HG03045 (cell line): ENCODE measurements around the gene TMEM42.
A peak's percentile ranks its signal among the peaks of the same experiment; 100 is the strongest.
"Not testable (repeated sequence)": the region's sequence is repeated elsewhere in the genome, so short reads cannot be mapped to it uniquely, and the experiment has no call there.

ENCODE experiments used
- ATAC-seq: cut with Tn5 transposase; IDR thresholded peaks from one replicate; pipeline ENCODE4 v1.9.1; 2021; ENCODE audit warnings: mild to moderate bottlenecking, moderate library complexity; ENCODE audit not compliant: unreplicated experiment

Gene TMEM42

DNA sequence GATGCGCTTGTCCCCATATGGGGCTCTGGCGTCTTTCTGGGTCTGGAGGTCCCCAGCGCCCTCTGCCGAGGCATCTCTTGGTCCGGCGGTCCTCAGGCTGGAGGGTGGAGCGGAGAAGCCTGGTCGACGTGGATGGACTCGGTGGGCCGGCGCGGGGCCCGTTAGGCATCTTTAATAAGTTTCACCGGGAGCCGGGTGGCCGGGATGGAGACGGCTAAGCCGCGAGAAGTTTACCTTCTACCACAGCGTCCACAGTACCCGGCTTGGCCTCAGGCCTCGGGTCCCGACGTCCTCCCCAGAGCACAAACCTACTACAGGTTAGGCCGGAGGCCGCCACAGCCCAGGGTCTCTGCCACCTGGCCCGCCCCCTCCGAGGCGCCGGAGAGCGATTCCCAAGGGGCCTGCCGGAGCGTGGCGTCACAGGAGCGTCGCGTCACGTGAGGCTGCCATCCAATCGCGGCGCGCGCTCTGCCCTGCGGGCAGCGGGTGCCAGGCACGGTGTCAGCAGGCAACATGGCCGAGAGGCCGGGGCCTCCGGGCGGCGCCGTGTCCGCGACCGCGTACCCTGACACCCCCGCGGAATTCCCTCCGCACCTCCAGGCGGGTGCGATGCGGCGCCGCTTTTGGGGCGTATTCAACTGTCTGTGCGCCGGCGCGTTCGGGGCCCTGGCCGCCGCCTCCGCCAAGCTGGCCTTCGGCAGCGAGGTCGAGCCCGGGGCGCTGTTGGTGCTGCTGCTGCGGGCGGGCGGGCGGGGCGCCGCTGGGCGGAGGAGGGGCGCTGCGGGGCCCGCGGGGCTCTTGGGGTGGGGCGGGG lies at the start of gene TMEM42:
Gene TMEM42, plus strand, starts transcription at position 501 of the 814 bp plus-strand sequence. Its CDS starts 13 bp downstream, at position 514.
- peak; percentile 95 for ATAC-seq

DNA sequence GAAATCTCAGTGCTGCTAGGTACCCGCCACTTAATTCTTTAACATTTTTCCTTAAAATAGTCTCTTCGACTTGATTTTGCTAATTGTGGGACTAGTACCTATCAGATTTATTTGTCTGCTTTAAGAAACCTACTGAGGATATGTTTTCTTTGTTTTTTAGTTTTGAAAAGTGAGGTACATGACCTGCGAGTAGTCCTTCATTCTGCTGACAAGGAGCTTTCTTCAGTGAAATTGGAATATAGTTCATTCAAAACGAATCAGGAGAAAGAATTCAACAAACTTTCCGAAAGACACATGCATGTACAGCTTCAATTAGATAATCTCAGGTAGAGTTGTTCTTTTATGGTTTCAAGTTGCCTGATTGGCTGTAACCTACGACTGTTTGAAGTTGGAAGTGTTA lies 47.0 kb upstream of the TMEM42 start:
- ATAC-seq, result no peak

DNA sequence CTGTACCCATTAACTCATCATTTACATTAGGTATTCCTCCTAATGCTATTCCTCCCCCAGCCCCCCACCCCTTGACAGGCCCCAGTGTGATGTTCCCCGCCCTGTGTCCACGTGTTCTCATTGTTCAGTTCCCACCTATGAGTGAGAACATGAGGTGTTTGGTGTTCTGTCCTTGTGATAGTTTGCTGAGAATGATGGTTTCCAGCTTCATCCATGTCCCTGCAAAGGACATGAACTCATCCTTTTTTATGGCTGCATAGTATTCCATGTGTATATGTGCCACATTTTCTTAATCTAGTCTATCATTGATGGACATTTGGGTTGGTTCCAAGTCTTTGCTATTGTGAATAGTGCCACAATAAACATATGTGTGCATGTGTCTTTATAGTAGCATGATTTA lies 45.4 kb upstream of the TMEM42 start:
- not testable (repeated sequence) for ATAC-seq

DNA sequence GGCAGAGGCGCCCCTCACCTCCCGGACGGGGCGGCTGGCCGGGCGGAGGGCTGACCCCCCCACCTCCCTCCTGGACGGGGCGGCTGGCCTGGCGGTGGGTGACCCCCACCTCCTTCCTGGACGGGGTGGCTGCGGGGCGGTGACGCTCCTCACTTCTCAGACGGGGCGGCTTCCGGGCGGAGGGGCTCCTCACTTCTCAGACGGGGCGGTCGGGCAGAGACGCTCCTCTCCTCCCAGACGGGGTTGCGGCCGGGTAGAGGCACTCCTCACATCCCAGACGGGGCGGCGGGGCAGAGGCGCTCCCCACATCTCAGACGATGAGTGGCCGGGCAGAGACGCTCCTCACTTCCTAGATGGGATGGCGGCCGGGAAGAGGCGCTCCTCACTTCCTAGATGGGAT lies 40.5 kb upstream of the TMEM42 start:
- ATAC-seq, result not testable (repeated sequence)

DNA sequence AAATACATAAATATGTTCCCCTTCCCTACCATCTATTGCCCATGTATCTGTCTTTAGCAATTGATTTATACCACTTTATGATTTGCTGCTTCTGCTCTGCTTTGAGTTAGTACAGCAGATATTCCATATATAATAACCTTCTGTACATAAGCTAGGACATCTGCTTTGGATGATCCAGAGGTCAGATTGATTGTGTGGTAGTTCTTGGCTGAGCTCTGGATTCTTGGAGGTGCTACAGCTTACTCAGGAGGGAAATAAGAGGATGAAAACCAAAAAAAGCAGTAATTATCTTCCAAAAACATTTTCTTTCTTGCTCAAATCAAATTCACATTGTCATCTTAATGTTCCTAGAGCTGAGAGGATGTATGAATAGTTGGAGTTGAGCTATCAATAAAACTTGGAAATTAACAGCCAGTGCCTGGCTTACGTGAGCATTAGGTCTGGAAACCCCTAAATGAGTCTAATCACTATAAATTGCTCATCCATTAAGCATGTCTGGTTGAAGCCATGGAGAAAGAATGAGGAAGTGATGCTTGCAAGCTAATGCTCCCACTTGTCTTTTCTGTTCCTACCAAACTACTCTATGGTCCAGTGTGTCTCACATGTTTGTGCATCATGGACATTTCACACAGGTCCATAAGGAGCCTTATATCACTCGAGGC lies 36.3 kb upstream of the TMEM42 start:
- ATAC-seq, result no peak

DNA sequence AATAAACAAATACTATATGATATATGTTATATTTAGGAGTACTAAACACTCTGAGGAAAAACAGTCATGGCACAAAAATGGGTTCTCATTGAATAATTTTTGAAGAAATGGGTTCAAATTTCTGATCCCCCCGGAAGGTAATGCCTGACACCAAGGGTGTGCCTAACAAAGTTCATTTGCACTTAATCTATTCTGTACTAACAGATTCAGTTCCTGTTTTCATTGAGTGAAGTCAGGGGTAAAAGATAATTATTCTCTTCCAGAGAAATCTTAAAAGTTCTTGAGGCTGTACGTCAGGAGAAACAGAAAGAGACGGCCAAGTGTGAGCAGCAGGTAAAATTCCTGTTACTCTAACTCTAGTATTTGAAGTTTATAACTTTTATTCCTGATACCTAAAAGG lies 34.5 kb upstream of the TMEM42 start:
- ATAC-seq, result no peak

DNA sequence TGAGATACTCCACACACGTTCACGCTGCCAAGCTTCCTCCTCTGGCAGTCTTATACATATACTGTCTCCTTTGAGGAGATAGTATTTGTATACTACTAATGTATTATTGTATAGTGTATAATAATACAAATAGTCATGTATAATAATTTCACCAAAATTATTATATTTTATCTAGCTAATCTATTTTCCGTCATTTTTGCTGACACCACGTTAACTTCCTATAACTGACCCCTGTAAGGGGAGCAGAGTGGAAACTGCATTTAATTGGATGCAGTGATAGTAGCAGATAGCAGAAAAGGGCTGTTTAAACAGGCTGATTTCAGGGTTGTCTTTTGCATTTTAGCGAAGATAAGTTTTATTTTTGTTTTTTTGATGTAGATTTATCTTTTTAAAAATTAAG lies 30.5 kb upstream of the TMEM42 start:
- no peak for ATAC-seq

DNA sequence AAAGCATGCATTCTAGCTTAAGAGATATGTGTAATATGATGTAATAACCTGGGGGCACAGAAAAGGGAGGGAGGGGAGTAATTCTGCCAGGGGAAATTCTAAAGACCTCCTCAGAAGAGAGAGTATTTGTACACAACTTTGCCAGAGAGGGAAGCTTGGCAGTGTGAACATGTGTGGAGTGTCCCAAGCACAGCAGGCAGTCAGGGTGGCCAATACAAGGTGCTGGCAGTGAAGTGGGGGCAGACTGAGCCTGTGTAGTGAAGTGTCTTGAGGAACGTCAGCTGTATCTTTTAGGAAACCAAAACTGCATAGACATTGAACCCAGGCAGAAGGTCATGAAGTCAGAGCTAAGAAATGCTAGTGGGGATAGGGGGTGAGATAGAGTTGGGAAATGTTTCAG lies 29.7 kb upstream of the TMEM42 start:
- ATAC-seq, result no peak

DNA sequence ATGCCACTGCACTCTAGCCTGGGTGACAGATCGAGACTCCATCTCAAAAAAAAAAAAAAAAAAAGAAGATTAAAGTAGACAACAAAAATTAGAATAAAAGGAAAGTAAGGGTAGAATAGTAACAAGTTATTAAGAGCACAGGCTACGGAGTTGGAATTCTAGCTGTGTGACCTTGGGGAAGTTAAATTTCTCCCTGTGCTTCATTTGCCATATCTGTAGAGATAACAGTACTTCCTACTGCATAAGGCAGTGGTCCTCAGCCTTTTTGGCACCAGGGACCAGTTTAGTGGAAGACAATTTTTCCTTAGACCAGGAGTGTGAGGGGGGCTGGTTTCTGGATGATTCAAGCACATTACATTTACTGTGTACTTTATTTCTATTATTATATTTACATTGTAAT lies 28.7 kb upstream of the TMEM42 start:
- ATAC-seq, result no peak

DNA sequence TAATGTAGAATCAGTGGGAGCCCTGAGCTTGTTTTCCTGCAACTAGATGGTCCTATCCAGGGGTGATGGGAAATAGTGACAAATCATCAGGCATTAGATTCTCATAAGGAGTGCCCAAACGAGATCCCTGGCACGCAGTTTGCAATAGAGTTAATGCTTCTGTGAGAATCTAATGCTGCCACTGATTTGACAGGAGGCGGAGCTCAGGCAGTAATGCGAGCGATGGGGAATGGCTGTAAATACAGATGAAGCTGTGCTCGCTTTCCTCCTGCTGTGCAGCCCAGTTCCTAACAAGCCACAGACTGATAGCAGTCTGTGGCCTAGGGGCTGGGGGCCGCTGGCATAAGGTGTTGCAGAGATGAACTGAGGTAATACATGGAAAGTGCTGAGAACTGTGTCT lies 28.3 kb upstream of the TMEM42 start:
- no peak for ATAC-seq

DNA sequence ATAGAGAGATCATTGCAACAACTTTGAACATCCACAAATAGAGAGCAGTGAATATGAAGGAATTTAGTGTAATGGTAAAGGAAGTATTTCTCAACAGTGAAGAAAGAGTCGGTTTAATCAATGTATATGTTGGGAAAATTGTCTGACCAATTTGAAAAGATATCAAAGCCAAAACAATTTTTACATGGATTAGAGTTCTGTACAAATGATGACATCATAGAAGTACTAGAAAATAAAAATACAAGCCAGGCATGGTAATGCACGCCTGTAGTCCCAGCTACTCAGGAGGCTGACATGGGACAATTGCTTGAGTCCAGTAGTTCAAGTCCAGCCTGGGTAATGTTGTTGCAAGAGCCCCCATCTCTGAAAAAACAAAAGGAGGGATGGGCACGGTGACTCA lies 26.0 kb upstream of the TMEM42 start:
- ATAC-seq, result no peak

DNA sequence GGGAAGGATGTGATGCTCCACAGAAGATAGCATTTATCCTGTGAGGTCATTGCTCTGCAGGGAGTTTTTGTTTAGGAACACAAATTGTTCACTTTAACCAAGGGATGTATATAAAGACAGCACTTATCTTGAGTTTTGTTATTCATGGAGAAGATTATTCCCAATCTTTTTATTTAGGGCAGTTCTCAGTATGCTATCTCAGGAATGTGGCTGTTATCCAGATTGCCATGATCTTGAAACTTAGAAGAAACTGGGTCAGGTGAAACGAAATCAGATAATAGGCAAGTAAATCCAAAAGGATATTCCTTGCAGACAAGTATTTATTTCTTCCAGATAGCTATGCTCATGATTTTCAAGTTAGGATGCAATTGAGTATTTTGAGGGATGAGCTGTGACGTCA lies 19.3 kb upstream of the TMEM42 start:
- no peak for ATAC-seq

DNA sequence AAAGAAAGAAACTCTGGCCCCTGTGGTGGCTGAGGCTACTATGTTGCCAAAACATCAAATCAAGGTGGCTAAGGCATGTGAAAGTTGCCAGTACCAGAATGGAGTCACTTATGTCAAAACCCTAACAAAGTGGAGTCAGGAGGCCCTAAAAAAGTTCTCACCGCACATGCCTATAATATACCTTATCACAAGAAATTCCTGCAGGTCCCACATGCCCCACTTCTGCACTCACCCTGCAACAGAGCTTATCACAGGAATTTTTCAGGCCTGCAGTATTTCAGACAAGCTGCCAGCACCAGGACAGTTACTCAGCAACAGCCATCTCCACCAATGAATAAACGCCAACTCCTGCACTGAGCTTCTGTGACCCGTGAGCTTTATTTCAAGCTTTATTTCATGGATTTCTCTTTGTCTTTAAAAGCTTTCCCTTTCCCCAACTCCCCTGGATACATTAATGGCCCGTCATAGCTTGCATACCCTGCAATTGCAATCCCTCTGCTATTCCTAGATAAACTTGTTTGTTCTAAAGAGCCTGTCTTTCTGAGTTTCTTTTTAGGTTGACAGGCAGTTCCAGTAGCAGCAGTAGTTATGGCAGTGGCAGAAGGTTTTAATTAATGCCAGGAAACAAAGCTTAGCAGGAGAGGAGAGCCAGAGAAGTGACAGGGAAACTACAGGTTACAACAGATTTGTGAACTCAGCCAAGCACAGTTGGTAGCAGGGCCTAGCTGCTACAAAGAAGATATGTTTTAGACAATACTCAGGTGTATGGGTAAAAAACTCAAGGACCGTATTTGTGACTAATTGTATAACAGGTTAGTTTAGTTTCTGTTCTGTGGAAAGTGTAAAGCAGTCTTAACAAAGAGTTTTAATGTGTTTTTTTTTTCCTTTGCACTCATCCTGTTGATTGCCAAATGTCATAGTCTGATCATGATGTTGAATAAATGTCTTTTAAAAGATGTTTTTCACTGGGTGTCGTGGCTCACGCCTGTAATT lies 15.9 kb upstream of the TMEM42 start:
- no peak for ATAC-seq

DNA sequence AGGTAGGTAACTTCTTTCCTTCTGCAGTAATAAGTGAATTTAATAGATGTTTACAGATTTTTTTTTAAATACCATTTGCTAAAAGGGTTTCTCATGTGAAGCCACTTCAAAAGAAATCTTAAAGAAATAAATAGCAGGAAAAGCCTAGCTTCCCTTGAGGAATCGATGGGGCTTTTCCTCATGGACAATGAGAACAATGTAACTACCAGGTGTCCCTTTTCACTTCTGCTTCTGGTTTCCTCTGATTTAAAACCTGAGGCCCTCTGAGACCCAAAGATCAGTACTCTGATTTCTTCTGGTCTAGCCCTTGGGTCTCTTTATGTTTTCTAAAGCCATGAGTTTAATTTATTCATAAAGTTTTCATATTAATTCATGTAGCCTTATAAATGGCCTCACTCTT lies 13.1 kb upstream of the TMEM42 start:
- no peak for ATAC-seq

DNA sequence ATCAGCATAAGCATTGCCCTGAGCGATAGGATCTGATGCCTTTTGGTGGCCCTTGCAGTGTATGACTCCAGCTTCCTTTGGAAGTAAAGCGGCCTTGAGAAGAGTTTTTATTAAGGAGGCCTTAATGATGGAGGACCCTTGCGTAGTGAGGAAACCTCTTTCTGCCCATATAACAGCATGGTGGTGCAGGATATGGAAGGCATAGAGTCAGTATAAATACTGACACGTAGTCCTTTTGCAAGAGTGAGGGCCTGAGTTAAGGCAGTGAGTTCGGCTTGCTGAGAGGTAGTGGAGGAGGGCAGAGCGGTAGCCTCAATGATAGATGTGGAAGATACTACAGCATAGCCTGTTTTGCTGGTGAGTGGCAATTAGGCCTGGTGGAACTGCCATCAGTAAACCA lies 5.0 kb upstream of the TMEM42 start:
- not testable (repeated sequence) for ATAC-seq

DNA sequence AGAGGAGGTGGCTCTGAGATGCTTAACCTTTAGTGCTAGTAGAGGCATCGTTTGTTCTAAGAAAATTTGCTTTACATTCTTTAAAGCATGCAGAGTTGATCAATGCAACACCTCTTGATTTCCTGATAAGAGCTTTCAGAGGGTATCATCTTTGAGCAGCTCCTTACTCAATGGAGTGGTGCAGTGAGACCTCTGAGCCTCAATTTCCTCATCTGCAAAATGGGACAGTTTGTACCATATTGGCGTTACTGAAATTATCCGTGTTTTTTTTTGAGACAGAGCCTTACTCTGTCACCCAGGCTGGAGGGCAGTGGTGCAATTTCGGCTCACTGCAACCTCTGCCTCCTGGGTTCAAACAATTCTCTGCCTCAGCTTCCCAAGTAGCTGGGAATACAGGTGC lies 1.6 kb upstream of the TMEM42 start:
- no peak for ATAC-seq

DNA sequence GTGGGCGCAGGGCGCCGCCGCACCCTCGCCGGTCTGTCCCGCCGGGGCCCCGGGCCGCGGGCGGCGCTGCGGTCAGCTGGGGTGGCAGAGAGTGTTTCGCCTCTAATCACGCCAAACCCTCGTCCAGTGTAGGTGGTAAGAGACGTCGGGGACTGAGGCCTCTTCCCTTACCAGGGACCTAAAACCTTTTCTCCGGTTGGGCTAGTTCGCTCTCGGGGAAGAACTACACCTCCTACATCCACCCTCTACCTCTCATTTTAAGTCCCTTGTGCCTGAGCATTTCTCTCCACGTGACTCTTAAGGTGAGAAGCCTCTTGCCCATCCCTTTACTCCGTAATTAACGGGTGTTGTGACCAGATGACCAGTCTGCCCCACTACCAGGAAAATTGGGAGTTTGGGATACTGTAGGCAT lies 520 bp downstream of the TMEM42 start:
- ATAC-seq, result peak; percentile 27

DNA sequence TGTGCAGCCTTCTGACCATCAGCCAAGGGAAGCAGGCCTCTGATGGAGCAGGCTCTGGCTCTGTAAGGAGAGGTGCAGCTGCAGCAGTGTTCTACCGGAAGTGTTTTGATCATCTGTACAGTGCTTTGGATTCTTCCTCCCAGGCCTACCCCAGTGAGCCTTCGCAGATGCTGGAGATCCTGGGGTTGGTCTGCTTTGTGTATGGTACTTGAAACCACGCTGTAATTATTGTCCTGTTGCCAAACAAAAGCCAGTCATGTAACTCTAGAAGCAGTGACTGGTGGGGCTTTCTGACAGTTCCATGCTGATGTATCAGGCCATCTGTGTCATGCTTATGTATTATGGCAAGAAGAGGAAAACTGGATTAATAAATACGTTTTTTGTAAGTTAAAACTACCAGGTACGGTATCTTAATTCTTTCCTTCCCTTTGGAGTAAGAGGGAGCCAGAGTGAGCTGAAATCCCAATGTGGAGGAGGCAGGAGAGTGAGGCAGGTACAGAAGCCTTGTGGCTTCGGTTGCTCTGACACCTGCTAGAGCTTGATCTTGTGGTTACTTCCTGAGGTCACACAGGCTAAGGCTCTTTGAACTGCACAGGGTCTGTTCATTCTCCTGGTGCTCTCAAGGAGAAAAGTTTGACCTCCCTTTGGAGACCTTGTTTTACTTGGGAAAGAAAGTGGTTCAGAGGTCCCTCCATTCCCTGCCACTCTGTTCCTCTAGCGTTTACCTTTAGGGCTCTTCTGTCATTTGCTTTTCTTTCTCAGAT lies 3.7 kb downstream of the TMEM42 start:
- ATAC-seq, result no peak

DNA sequence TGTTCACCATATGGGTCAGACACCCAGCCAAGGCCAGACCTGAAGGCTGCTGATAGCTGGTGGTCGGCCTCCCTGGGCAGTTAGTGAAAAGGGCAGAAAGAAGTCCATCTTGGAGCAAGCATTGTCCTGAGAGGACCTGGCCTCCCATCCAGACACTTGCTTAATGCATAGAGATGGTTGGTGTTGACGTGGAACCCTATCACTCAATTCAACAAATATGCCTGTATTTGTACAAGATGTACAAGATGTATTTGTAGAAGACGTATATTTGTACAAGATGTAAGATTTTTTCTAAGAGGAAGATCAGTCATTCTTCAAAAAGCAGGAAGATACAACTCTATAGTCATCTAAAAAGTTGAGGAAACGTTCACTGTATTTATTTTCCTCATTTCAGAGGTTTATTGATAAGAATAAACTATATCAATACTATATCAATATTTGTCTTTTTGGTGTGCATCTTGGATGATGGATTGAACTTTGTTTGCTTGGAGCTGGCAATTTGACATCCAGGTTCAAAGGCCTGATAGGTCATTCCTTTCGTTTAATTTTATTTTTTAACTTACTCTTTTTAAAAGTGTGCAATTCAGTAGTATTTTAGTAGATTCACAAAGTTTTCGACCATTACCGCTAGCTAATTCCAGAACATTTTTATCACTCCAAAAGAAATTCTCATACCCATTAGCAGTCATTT lies 5.9 kb downstream of the TMEM42 start:
- no peak for ATAC-seq
